HG03520 (cell line): ENCODE measurements around the gene PGC.
"Not testable (repeated sequence)": the region's sequence is repeated elsewhere in the genome, so short reads cannot be mapped to it uniquely, and the experiment has no call there.

Experiments used
- ATAC-seq: cut with Tn5 transposase; IDR thresholded peaks from one replicate; pipeline ENCODE4 v1.9.1; 2021; ENCODE audit warnings: mild to moderate bottlenecking, moderate library complexity; ENCODE audit not compliant: unreplicated experiment

The PGC gene

GRCh38 chr6:41777551-41778285 is 30.5 kb upstream of the PGC start:
- no peak for ATAC-seq

- no peak for ATAC-seq
These were observed 28.2 kb upstream of the PGC start for GRCh38 chr6:41775293-41775882.

GRCh38 chr6:41774841-41775240 is 27.6 kb upstream of the PGC start:
- ATAC-seq: no peak

GRCh38 chr6:41771058-41771983 is 24.1 kb upstream of the PGC start:
- ATAC-seq: no peak

- no peak for ATAC-seq
These were observed 23.3 kb upstream of the PGC start for GRCh38 chr6:41770381-41771057.

GRCh38 chr6:41769376-41769775 is 22.2 kb upstream of the PGC start:
- no peak for ATAC-seq

GRCh38 chr6:41768545-41769308 is 21.5 kb upstream of the PGC start:
- no peak for ATAC-seq

GRCh38 chr6:41767112-41767833 is 20.1 kb upstream of the PGC start:
- ATAC-seq: no peak

- not testable (repeated sequence) for ATAC-seq
These were observed 19.0 kb upstream of the PGC start for GRCh38 chr6:41766043-41766664.

GRCh38 chr6:41763470-41763869 is 16.3 kb upstream of the PGC start:
- ATAC-seq: no peak

GRCh38 chr6:41759905-41760579 is 12.8 kb upstream of the PGC start:
- no peak for ATAC-seq

GRCh38 chr6:41759106-41759904 is 12.1 kb upstream of the PGC start:
- ATAC-seq: no peak

- no peak for ATAC-seq
These were observed 11.4 kb upstream of the PGC start for GRCh38 chr6:41758641-41759035.

- ATAC-seq: no peak
These were observed 10.9 kb upstream of the PGC start for GRCh38 chr6:41757931-41758640.

- ATAC-seq: no peak
These were observed 10.1 kb upstream of the PGC start for GRCh38 chr6:41757271-41757670.

GRCh38 chr6:41756354-41756753 is 9.2 kb upstream of the PGC start:
- ATAC-seq: no peak

GRCh38 chr6:41755895-41756294 is 8.7 kb upstream of the PGC start:
- no peak for ATAC-seq
